GM23248 (cell line): ENCODE results near the gene ALAS2.

ENCODE experiments used
- EZH2 ChIP-seq: fragments of 200-600 bp; sonication (generic); IDR thresholded peaks from 2 replicates; pipeline ENCODE4 v1.6.1; 2018; ENCODE audit warnings: antibody characterized with exemption, mild to moderate bottlenecking; ENCODE audit not compliant: insufficient read depth, poor library complexity, severe bottlenecking
- EZH2phosphoT487 ChIP-seq: fragments of 200-600 bp; sonication (generic); IDR thresholded peaks from 2 replicates; pipeline ENCODE4 v1.6.1; 2018; ENCODE audit warnings: antibody characterized with exemption, moderate library complexity, mild to moderate bottlenecking, low read depth; ENCODE audit not compliant: insufficient read depth

DNA sequence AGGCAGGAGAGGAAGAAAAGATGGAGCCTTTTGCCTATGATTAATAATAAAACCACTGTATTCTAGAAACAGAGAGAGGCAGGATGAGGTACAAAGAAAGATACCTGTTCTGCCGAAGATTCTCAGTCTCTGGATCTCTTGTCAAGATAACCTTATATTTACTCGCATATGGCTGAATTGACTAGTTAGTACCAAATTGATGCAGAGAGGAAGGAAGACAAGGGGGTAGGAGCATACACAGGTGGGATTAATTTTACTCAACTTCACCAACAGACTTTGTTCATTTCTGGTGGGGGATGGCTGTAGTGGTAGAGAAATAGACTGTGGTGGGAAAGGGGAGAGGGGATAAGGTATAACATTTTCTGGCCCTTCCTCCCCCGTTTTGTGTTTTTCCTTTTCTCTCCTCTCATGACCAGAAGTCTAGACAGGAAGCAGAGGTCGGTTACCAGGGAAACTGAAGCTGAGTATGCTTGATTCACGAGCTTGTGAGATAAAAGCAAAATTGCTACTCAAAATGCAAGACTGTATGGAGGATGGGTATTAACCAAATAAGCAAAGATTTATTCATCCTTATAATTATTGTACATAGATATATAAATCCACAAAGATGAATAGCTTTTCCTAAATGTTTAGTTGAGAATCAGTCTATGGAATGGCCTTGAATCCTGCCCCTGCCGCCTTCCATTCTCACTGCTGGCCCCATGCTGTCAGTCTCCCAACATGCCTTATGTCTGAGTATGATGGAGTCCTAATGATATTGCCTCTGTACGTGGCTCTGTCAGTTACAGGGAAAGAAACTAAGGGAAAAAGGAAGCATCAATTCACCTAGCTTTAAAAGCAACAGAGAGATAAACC lies 26.3 kb upstream of the ALAS2 start:
- TF ChIP-seq EZH2phosphoT487, result no peak
- no peak for TF ChIP-seq EZH2
